HG03095 (cell line): ENCODE results near the gene TREML2.
"Not testable (repeated sequence)": the region's sequence is repeated elsewhere in the genome, so short reads cannot be mapped to it uniquely, and the experiment has no call there.

Source experiments
- ATAC-seq: cut with Tn5 transposase; IDR thresholded peaks from one replicate; pipeline ENCODE4 v1.9.1; 2021; ENCODE audit warnings: moderate library complexity; ENCODE audit not compliant: unreplicated experiment

Gene TREML2

GRCh38 chr6:41200901-41201763, at the start of gene TREML2:
Gene TREML2, minus strand, starts transcription at chr6:41201149. Its CDS starts 141 bp downstream, at chr6:41201008.
- no peak for ATAC-seq

GRCh38 chr6:41247882-41248705, 47.1 kb upstream of the TREML2 start:
- no peak for ATAC-seq

DNA sequence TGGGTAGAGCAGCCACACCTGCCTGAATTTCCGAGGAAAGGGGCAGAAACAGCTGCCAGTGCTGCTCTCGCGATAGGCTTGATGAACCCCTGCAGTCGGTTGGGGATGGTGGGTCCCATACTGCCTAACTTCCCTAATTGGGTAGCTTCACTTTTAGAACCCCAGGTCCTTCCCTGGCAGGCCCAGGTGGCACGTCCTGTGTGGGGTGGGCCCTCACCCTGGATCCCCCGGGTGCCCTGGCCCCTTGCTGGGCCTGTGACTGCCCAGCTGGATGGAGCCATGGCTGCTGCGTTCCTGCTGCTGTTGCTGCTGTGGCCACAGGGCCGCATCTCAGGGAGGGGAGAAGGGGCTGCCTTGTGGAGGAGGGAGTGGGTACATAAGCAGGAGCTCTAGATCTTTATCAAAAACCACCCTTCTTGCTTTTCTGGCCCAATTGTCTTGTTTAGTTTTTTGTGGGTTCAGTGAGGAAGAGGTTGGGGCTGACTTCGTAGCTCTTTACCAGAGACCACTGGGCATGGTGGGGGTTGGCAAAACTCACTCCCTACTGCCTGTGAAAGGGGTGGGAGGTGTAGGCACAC, 46.4 kb upstream of the TREML2 start:
- ATAC-seq: no peak

DNA sequence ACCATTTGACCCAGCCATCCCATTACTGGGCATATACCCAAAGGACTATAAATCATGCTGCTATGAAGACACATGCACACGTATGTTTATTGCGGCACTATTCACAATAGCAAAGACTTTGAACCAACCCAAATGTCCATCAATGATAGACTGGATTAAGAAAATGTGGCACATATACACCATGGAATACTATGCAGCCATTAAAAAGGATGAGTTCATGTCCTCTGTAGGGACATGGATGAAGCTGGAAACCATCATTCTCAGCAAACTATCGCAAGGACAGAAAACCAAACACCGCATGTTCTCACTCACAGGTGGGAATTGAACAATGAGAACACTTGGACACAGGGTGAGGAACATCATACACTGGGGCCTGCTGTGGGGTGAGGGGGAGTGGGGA, 45.6 kb upstream of the TREML2 start:
- ATAC-seq: not testable (repeated sequence)

DNA sequence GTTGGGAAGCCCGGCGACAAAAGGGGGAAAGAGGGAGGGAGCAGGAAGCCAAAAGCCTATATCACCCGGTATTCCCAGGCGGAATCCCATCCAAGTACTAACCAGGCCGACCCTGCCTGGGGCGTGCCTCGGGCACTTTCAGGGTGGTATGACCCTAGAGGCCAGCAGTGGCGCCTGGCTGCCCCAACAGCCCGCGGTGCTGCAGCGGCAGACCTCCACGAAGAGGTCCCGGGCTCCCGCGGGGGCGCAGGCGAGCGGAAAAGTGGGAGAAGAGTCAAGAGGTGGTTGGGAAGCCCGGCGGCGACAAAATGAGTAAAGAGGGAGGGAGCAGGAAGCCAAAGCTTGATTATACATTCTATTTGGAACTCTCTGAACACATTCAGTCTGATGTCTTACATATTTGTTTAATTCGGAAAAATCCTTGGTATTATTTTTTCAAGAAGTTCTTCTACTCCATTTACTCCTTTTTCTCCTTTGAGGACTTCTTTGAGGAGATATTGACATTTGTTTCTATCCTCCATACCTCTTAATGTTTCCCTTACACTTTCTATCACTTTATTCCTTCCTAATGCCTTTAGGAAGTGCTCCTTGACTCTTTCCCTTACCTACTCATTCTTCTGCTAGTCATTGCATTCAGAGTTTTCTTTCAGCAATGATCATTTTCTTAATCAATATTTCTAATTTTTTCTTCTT, 38.7 kb upstream of the TREML2 start:
- no peak for ATAC-seq

DNA sequence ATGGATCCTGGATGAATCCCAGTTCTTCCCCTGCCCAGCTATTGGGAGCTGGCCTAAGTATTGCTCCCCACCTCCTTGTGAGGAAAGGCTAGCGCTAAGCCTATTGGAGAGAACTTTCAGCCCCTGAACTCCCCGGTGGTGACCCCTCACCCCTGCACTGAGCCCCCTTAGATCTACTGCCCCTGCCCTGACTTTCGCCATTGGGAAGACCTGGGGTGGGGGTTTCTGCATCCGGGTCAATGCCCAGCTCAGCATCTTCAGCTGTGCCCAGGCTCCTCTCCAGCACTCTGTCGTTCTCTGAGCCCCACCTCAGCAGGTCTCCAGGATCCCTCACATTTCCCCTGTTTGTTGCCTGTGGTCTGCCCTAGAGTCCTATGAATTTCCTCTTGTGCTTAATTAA, 36.2 kb upstream of the TREML2 start:
- ATAC-seq: no peak

- no peak for ATAC-seq
Observed at GRCh38 chr6:41236276-41236675, 35.3 kb upstream of the TREML2 start.

DNA sequence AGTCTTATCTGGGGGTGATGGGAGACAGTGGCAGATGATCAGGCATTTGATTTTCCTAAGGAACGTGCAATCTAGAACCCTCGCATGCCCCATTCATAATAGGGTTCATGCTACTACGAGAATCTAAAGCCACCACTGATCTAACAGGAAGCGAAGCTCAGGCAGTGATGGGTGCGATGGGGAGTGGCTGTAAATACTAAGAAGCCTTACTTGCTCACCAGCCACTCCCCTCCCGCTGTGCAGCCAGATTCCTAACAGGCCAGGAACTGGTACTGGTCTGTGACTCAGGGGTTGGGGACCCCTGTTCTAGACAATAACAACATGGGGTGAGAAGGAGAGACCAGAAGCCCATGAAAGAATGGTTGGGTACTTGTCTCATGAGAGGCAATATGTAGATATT, 31.7 kb upstream of the TREML2 start:
- no peak for ATAC-seq

- ATAC-seq: no peak
Observed at GRCh38 chr6:41231246-41231645, 30.3 kb upstream of the TREML2 start.

- no peak for ATAC-seq
Observed at GRCh38 chr6:41229721-41230120, 28.8 kb upstream of the TREML2 start.

- ATAC-seq: no peak
Observed at GRCh38 chr6:41228616-41229015, 27.7 kb upstream of the TREML2 start.

DNA sequence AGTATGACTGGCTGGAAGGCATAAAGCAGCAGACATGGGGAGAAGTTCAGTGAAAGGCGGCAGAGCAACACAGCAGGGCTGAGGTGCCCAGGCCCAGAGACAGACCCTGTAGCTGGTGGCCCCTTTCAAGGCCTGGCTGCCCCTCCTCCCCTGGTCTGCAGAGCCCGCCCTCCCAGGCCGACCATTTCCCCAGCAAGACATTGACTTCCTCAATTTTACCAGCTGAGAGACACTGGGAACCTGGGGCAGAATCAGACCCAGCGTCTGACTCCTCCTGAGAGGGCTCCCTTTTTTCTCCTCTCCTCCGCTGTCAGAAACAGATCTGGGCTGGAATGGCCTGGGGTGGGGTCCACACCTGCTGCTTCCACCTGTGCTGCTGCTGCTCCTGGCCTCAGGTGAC, 27.1 kb upstream of the TREML2 start, which contains the start of gene TREML4:
Gene TREML4, plus strand, starts transcription at position 254 of the 400 bp plus-strand sequence. Its CDS starts 79 bp downstream, at position 333.
- ATAC-seq: no peak

- no peak for ATAC-seq
Observed at GRCh38 chr6:41226752-41227151, 25.8 kb upstream of the TREML2 start.

GRCh38 chr6:41224800-41225199, 23.9 kb upstream of the TREML2 start:
- no peak for ATAC-seq

DNA sequence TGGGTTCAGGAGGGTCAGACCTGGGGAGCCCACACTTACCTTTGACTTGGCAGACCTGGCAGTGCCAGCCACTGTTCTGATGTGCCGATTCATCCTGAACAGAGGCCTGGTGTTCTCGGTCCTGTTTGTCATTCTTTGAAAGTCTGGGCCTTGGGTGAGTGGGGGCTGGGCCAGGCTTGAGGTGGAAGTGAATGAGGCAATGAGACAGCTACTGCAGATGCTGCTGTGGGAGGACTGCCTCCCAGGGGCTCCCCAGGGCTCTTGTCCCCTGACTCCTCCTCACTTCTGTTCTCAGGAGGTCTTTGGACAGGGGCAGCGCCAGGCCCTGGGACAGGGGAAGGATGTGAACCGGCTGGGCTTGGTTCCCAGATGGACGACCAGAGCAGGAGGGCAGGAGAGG, 21.6 kb upstream of the TREML2 start:
- no peak for ATAC-seq

DNA sequence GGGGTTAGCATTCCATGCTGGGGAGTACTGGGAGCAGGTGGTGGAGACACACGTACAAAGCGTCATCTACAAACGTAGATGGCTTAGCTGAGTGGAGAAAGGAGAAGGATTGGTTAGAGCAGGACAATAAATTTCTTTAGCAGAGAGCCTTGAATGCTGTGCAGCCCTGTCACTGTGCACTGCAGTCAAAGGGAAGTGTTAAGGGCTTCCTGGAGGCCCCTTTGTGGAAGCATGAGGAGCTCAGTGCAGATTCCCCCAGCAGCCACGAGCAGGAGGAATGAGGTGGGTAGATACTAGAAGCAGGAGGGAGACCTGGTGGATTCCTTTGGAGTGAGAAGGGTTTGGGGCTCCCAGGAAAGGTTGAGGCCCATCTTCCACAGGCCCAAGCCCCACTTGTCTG, 21.1 kb upstream of the TREML2 start:
- no peak for ATAC-seq

GRCh38 chr6:41216616-41217015, 15.7 kb upstream of the TREML2 start:
- ATAC-seq: no peak

DNA sequence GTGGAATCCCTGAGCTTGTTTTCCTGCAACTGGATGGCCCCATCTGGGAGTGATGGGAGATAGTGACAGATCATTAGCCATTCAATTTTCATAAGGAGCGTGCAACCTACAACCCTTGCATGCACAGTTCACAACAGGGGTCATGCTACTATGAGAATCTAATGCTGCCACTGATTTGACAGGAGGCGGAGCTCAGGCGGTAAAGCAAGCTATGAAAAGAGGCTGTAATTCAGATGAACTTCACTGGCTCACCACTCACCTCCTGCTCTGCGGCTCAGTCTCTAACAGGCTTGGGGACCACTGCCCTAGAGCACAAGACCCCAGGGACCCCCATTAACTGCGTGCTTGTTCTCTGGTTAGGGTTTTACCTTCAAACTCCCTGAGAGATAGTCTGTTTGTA, 14.8 kb upstream of the TREML2 start:
- no peak for ATAC-seq

- no peak for ATAC-seq
Observed at GRCh38 chr6:41214559-41215238, 13.8 kb upstream of the TREML2 start.

GRCh38 chr6:41209547-41210320, 8.8 kb upstream of the TREML2 start:
- ATAC-seq: no peak
